Neural cell (in vitro differentiated cells): ENCODE results near the gene RAB3D. TPM values are rescaled to one million over a fixed set of nuclear protein-coding genes. Genes with fewer than 3 reads are reported as not detected.

Experiments used
- H2AFZ ChIP-seq: fragments of 200-600, 300-800 bp; sonication (generic), shearing (Covaris generic); 2 replicates; pipeline ENCODE4 v1.6.0; 2014; ENCODE audit warnings: low read depth, mild to moderate bottlenecking, antibody characterized with exemption, low read length, moderate library complexity
- H3F3A ChIP-seq: fragments of 200-600 bp; shearing (Covaris generic); 2 replicates; pipeline ENCODE4 v1.6.1; 2016; ENCODE audit warnings: mild to moderate bottlenecking, moderate library complexity, mixed read lengths, antibody characterized with exemption, low read length; ENCODE audit not compliant: insufficient read depth, poor library complexity, severe bottlenecking
- H3K27ac ChIP-seq: fragments of 200-600, 300-800 bp; sonication (generic), shearing (Covaris generic); 2 replicates; pipeline ENCODE4 v1.5.1; 2014; ENCODE audit warnings: mild to moderate bottlenecking, low read length, moderate library complexity
- H3K27me3 ChIP-seq: fragments of 300-800, 200-600 bp; sonication (generic), shearing (Covaris generic); 2 replicates; pipeline ENCODE4 v1.6.0; 2014; ENCODE audit warnings: mild to moderate bottlenecking, low read depth, low read length, moderate library complexity; ENCODE audit not compliant: insufficient read depth
- H3K36me3 ChIP-seq: fragments of 300-800, 200-600 bp; sonication (generic), shearing (Covaris generic); 2 replicates; pipeline ENCODE4 v1.5.1; 2014; ENCODE audit warnings: mild to moderate bottlenecking, antibody characterized with exemption, low read length, moderate library complexity; ENCODE audit not compliant: insufficient read depth
- H3K4me2 ChIP-seq: fragments of 300-800, 200-600 bp; sonication (generic), shearing (Covaris generic); 2 replicates; pipeline ENCODE4 v1.6.0; 2014; ENCODE audit warnings: mild to moderate bottlenecking, low read length
- H3K4me3 ChIP-seq: fragments of 300-800, 200-600 bp; sonication (generic), shearing (Covaris generic); 2 replicates; pipeline ENCODE4 v1.5.1; 2014; ENCODE audit warnings: mild to moderate bottlenecking, low read length, moderate library complexity
- H3K79me2 ChIP-seq: fragments of 200-600 bp; shearing (Covaris generic); replicated peaks from 2 replicates; pipeline ENCODE4 v1.6.0; 2014; ENCODE audit warnings: mild to moderate bottlenecking, low read length, moderate library complexity; ENCODE audit not compliant: insufficient read depth
- H3K9ac ChIP-seq: fragments of 300-800, 200-600 bp; sonication (generic), shearing (Covaris generic); 2 replicates; pipeline ENCODE4 v1.6.1; 2016; ENCODE audit warnings: mild to moderate bottlenecking, low read length, mixed read lengths
- H3K9me2 ChIP-seq: fragments of 200-600 bp; shearing (Covaris generic); 2 replicates; pipeline ENCODE4 v1.6.1; 2016; ENCODE audit warnings: mild to moderate bottlenecking, low read length, mixed read lengths; ENCODE audit not compliant: insufficient read depth
- H3K9me3 ChIP-seq: fragments of 200-600, 300-800 bp; sonication (generic), shearing (Covaris generic); 2 replicates; pipeline ENCODE4 v1.6.1; 2016; ENCODE audit warnings: mild to moderate bottlenecking, mixed run types, low read length, moderate library complexity, mixed read lengths
- H4K20me1 ChIP-seq: fragments of 200-600 bp; shearing (Covaris generic); 2 replicates; pipeline ENCODE4 v1.6.1; 2016; ENCODE audit warnings: mild to moderate bottlenecking, mixed run types; ENCODE audit not compliant: insufficient read depth
- EP300 ChIP-seq: fragments of 450-650 bp; conservative IDR thresholded peaks from 2 replicates; pipeline ENCODE4 v1.6.1; 2014; ENCODE audit warnings: antibody characterized with exemption, mild to moderate bottlenecking, moderate library complexity; ENCODE audit not compliant: poor library complexity, severe bottlenecking
- EZH2 ChIP-seq: fragments of 200-600, 300-800 bp; shearing (Covaris generic), sonication (generic); IDR thresholded peaks from 2 replicates; pipeline ENCODE4 v1.6.1; 2014; ENCODE audit warnings: antibody characterized with exemption, low read length, borderline replicate concordance, mild to moderate bottlenecking; ENCODE audit not compliant: insufficient read depth, poor library complexity, severe bottlenecking
- MXI1 ChIP-seq: fragments of 450-650 bp; conservative IDR thresholded peaks from 2 replicates; pipeline ENCODE4 v1.6.1; 2014; ENCODE audit warnings: antibody characterized with exemption, mild to moderate bottlenecking; ENCODE audit not compliant: poor library complexity, severe bottlenecking
- POLR2AphosphoS5 ChIP-seq: IDR thresholded peaks from 2 replicates; pipeline ENCODE4 v1.6.1; 2012
- RAD21 ChIP-seq: fragments of 450-650 bp; conservative IDR thresholded peaks from 2 replicates; pipeline ENCODE4 v1.6.1; 2014; ENCODE audit warnings: antibody characterized with exemption, mild to moderate bottlenecking, moderate library complexity
- REST ChIP-seq: IDR thresholded peaks from 2 replicates; pipeline ENCODE4 v1.6.1; 2012; ENCODE audit warnings: borderline replicate concordance
- SMC3 ChIP-seq: fragments of 450-650 bp; conservative IDR thresholded peaks from 2 replicates; pipeline ENCODE4 v1.6.1; 2014; ENCODE audit warnings: antibody characterized with exemption, mild to moderate bottlenecking, moderate library complexity; ENCODE audit not compliant: poor library complexity
- TAF1 ChIP-seq: IDR thresholded peaks from 2 replicates; pipeline ENCODE4 v1.6.1; 2012; ENCODE audit warnings: low read depth
- polyA plus RNA-seq: library from polyadenylated mRNA; depleted of rRNA; stranded (reverse); fragments of >200 nt; gene quantifications from 2 replicates; pipeline ENCODE4 v1.2.3, GENCODE V29; 2014
- TF ChIP-seq, protein P1 (sequence below): fragments of 450-650 bp; IDR thresholded peaks from 2 replicates; pipeline ENCODE4 v1.5.1; 2014; ENCODE audit warnings: antibody characterized with exemption, mild to moderate bottlenecking, moderate library complexity; ENCODE audit not compliant: poor library complexity, severe bottlenecking

Gene RAB3D
- polyA plus RNA-seq, 1 donor from 2014 or later: 19.3 TPM

GRCh38 chr19:11346104-11346940, 6.9 kb upstream of the RAB3D start, which contains the start of the genes CCDC159 and TMEM205:
TSS of gene CCDC159 (plus strand) at chr19:11346519. CDS start at chr19:11346607, 88 bp downstream.
TSS of gene TMEM205 (minus strand) at chr19:11346268. CDS start at chr19:11345619, 649 bp downstream.
- Histone ChIP-seq H3K27ac (peak within 1 kb of the TSS; percentile 60), H3K4me2 (peak within 1 kb of the TSS; percentile 52), H2AFZ (peak within 1 kb of the TSS; percentile 60), H3F3A (no peaks in the 10 kb centered on the region), H3K36me3 (no peaks in the 10 kb centered on the region), H3K79me2 (no peaks in the 10 kb centered on the region), H3K4me3 (peak within 1 kb of the TSS; percentile 78), H3K9ac (peak within 1 kb of the TSS; percentile 83), H4K20me1 (no peaks in the 10 kb centered on the region), H3K9me3 (no peaks in the 10 kb centered on the region), H3K9me2 (no peaks in the 10 kb centered on the region), H3K27me3 (no peaks in the 10 kb centered on the region)
- TF ChIP-seq RAD21 (peak; percentile 21), POLR2AphosphoS5 (peak; percentile 76), MXI1 (peak; percentile 45), REST (no peak), EZH2 (no peak), EP300 (peak; percentile 28), TAF1 (no peak), SMC3 (peak; percentile 11)
- TF ChIP-seq, protein P1, sequence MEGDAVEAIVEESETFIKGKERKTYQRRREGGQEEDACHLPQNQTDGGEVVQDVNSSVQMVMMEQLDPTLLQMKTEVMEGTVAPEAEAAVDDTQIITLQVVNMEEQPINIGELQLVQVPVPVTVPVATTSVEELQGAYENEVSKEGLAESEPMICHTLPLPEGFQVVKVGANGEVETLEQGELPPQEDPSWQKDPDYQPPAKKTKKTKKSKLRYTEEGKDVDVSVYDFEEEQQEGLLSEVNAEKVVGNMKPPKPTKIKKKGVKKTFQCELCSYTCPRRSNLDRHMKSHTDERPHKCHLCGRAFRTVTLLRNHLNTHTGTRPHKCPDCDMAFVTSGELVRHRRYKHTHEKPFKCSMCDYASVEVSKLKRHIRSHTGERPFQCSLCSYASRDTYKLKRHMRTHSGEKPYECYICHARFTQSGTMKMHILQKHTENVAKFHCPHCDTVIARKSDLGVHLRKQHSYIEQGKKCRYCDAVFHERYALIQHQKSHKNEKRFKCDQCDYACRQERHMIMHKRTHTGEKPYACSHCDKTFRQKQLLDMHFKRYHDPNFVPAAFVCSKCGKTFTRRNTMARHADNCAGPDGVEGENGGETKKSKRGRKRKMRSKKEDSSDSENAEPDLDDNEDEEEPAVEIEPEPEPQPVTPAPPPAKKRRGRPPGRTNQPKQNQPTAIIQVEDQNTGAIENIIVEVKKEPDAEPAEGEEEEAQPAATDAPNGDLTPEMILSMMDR: peak; percentile 61

DNA sequence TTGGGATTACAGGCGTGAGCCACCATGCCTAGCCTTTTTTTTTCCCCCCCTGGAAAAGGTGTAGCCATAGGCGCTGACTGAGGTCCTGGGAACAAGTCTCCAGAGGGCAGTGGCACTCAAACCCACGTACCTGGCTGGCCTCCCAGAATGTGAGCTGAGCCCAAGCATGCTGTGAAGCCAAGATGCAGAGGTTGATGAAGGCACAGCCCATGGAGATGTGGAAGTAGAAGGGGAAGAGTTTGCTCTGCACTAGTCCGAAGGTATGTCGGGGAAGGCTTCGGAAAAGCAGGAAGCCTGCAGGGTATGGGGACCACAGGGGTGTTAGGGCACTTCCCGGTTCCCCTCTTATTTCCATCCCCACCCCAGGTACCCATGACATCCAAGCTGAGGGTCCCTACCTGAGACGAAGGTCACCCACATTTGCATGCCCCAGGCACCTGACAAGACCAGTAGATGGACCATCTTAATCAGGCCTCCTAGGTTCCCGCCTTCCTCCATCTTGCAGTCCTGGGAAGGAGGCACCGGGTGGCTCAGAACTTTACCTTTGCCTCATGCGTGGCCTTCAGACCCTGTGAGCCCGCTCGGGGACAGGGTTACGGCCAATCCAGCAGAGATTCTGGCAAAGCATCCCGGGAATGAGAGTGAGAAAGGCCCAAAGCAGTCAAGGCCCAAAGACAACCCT, 5.8 kb upstream of the RAB3D start:
- no peaks in the 10 kb centered on the region for H3K27me3 ChIP-seq
- H3K9me2 ChIP-seq: no peaks in the 10 kb centered on the region
- H3K27ac ChIP-seq: no peak overlapping the region
- peak overlapping the region; percentile 14 for H3K4me2 ChIP-seq
- H3K9me3 ChIP-seq: no peaks in the 10 kb centered on the region
- peak overlapping the region; percentile 78 for H3K4me3 ChIP-seq
- TF ChIP-seq, protein P1: no peak
- no peaks in the 10 kb centered on the region for H4K20me1 ChIP-seq
- H2AFZ ChIP-seq: no peak overlapping the region
- peak overlapping the region; percentile 83 for H3K9ac ChIP-seq
- no peaks in the 10 kb centered on the region for H3K79me2 ChIP-seq
- no peaks in the 10 kb centered on the region for H3K36me3 ChIP-seq
- no peaks in the 10 kb centered on the region for H3F3A ChIP-seq
